Stomach smooth muscle (tissue), 2 donors: Measurements from ENCODE around the gene EME1.
"Not testable (repeated sequence)": the region's sequence is repeated elsewhere in the genome, so short reads cannot be mapped to it uniquely, and the experiment has no call there.

Source experiments
- H3K27ac ChIP-seq: one replicate; pipeline ENCODE4 v1.7.0; 2013; ENCODE audit warnings: mild to moderate bottlenecking, low read length, inconsistent platforms
- H3K27me3 ChIP-seq, 2 donors: one replicate each; pipeline ENCODE4 v1.7.0; 2013; ENCODE audit warnings: low read length in 2 of 2; ENCODE audit not compliant: insufficient read depth in 2 of 2, control insufficient read depth in 1 of 2
- H3K36me3 ChIP-seq, 2 donors: one replicate each; pipeline ENCODE4 v1.7.0; 2013; ENCODE audit warnings: low read length in 2 of 2; ENCODE audit not compliant: control insufficient read depth in 2 of 2, insufficient read depth in 2 of 2
- H3K4me1 ChIP-seq: one replicate; pipeline ENCODE4 v1.7.0; 2013; ENCODE audit warnings: low read length; ENCODE audit not compliant: control insufficient read depth, insufficient read depth
- H3K4me3 ChIP-seq, 2 donors: one replicate each; pipeline ENCODE4 v1.7.0; 2013; ENCODE audit warnings: low read length in 2 of 2
- H3K9ac ChIP-seq, 2 donors: one replicate each; pipeline ENCODE4 v1.7.0; 2013; ENCODE audit warnings: low read length in 2 of 2, mild to moderate bottlenecking in 1 of 2
- H3K9me3 ChIP-seq, 2 donors: one replicate each; pipeline ENCODE4 v1.7.0; 2013; ENCODE audit warnings: low read length in 2 of 2; ENCODE audit not compliant: control insufficient read depth in 2 of 2
- donor health status: healthy.
- donor health status: Pancreatic carcinoma.

Gene EME1

DNA sequence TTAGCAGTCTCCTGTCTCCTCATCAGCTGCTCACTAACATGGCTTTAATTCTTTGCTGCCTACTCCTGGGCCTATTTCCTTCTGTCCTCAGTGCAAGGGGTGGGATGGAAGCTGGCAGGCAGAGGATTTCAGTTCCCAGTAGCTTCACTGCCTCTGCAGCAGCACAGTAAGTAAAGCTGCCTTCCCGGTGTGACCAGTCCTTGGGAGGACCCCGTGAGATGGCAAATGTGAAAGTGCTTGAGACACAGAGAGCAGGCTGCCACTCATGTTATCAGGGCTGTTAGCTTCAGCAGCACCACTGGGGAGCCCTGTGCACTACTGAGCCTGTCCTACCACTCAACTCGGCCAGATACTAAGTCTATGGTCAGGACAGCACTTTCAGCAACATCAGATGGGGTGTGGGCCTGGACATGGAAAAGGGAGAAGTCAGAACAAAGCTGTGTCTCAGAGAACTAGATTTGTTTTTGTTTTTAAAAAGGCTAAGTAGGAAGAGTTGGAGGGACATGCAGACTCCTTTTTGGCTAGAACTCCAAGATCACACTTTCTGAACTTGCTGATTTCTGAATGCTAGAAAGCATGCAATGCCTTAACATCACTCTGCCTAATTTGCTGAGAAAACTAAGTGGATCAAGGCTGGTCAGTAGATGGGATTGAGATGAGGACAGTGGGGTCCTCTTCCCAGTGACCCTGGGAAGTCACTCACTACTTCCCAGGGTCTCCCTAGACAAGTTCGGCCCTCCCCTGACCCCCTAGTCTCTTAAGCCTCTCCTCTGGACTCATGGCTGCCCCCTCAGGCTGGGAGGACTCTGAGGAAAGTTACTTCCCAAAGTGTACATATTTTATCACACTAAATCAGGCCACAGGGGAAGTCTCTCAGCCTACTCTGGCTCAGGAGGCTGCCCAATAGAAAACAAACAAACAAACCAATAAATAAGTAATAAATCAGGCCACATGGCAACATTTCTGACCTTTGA is 54.1 kb downstream of the EME1 start:
- H3K36me3 ChIP-seq = no peaks in the 10 kb centered on the region
- H3K9me3 ChIP-seq = no peaks in the 10 kb centered on the region
- H3K4me3 ChIP-seq = peak overlapping the region; percentile 63 to 78
- H3K9ac ChIP-seq = peak overlapping the region; percentile 48 to 71
- no peaks in the 10 kb centered on the region for H3K27me3 ChIP-seq
- H3K27ac ChIP-seq = peak overlapping the region; percentile 62
- H3K4me1 ChIP-seq = peaks cover 24% of the 10 kb centered on the region

DNA sequence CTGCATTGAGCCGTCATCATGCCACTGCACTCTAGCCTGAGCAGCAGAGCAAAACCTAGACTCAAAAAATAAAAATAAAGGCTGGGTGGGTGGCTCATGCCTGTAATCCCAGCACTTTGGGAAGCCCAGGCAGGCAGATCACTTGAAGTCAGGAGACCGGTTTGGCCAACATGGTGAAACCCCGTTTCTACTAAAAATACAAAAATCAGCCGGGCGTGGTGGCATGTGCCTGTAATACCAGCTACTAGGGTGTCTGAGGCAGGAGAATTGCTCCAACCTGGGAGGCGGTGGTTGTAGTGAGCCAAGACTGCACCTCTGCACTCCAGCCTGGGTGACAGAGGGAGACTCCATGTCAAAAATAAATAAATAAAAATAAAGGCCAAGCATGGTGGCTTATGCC is 55.1 kb downstream of the EME1 start:
- H3K4me3 ChIP-seq, H3K36me3 ChIP-seq, H3K27me3 ChIP-seq, H3K9me3 ChIP-seq, H3K27ac ChIP-seq, H3K9ac ChIP-seq: not testable (repeated sequence)
- peaks cover 24% of the 10 kb centered on the region for H3K4me1 ChIP-seq

DNA sequence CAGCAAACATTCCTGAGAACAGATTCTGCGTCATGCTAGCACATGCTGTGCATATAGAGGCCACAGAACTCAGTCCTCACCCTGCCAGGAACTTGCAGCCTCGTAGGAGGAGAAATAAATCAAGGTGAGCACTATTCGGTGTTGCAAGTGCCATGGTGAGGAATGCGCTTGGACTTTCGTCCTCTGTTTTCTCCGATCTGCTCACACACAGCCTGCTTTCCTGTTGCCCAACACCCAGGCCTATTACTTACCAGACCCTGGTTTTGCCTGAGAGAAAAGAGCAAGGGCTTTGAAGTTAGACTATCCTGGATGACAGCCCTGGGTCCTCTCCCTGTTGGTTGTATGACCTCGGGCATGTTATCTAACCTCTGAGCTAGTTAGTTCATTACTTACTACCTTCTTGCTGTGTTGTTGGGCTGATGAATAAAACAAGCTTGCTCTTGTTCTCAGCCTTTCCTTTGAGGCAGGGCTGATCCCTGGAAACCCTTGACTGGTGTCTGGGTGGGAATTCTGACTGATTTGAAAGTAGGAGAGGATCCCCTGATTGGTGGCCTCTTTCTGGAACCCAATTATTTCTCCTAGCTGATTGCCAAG is 55.9 kb downstream of the EME1 start:
- H3K36me3 ChIP-seq = peaks cover 0 to 5% of the 10 kb centered on the region in 2 donors
- H3K27me3 ChIP-seq = no peaks in the 10 kb centered on the region
- H3K4me3 ChIP-seq = no peak overlapping the region
- no peak overlapping the region for H3K27ac ChIP-seq
- no peak overlapping the region for H3K9ac ChIP-seq
- peaks cover 24% of the 10 kb centered on the region for H3K4me1 ChIP-seq
- H3K9me3 ChIP-seq = no peaks in the 10 kb centered on the region

DNA sequence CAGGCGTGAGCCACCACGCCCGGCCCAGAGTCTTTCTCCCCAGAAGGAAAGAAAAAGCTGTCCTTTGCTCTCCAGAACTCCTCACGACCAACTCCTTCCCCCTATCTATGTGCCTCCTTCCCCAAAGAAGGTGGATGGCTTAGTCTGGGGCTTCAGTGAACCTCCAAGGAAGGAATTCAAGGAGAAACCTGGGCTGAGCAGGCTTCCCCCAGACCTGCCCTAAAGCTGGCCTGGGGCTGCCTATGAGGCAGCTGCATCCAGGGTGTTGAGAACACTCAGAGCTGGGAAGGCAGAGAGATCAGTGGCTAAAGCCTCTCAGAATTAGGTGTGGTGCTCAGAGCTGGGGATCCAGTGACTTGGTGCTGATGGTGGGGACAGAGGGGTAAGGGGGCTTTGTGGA is 56.8 kb downstream of the EME1 start:
- no peak overlapping the region for H3K27ac ChIP-seq
- H3K9ac ChIP-seq = no peak overlapping the region
- no peaks in the 10 kb centered on the region for H3K9me3 ChIP-seq
- peaks cover 24% of the 10 kb centered on the region for H3K4me1 ChIP-seq
- peaks cover 0 to 5% of the 10 kb centered on the region in 2 donors for H3K36me3 ChIP-seq
- no peak overlapping the region for H3K4me3 ChIP-seq
- H3K27me3 ChIP-seq = no peaks in the 10 kb centered on the region
